SU-DHL-6 (cell line): Measurements from ENCODE around the gene RASA2.

Experiments
- H2AFZ ChIP-seq: fragments of 200-600 bp; sonication (generic); 2 replicates; pipeline ENCODE4 v1.6.1; 2014; ENCODE audit warnings: low read depth, mild to moderate bottlenecking, moderate library complexity, mixed read lengths, antibody characterized with exemption, low read length; ENCODE audit not compliant: severe bottlenecking
- H3F3A ChIP-seq: fragments of 200-600 bp; shearing (Covaris generic); 2 replicates; pipeline ENCODE4 v1.6.0; 2016; ENCODE audit warnings: antibody characterized with exemption, mild to moderate bottlenecking; ENCODE audit not compliant: insufficient read depth
- H3K27ac ChIP-seq: fragments of 200-600 bp; sonication (generic); 2 replicates; pipeline ENCODE4 v1.5.1; 2016; ENCODE audit warnings: low read depth, mild to moderate bottlenecking, low read length, moderate library complexity, mixed read lengths
- H3K27me3 ChIP-seq: fragments of 200-600 bp; sonication (generic), shearing (Covaris generic); 2 replicates; pipeline ENCODE4 v1.6.0; 2014; ENCODE audit warnings: mild to moderate bottlenecking, low read length
- H3K36me3 ChIP-seq: fragments of 200-600 bp; sonication (generic); 2 replicates; pipeline ENCODE4 v1.6.1; 2014; ENCODE audit warnings: mild to moderate bottlenecking, low read length, mixed read lengths
- H3K4me2 ChIP-seq: fragments of 300-600, 200-600 bp; shearing (Covaris generic), sonication (generic); 2 replicates; pipeline ENCODE4 v1.6.0; 2014; ENCODE audit warnings: low read length, low read depth, mild to moderate bottlenecking; ENCODE audit not compliant: poor library complexity, severe bottlenecking
- H3K4me3 ChIP-seq: fragments of 200-600 bp; sonication (generic); 2 replicates; pipeline ENCODE4 v1.5.1; 2014; ENCODE audit warnings: antibody characterized with exemption, low read length, mild to moderate bottlenecking, mixed read lengths; ENCODE audit not compliant: insufficient read depth, poor library complexity, severe bottlenecking
- H3K79me2 ChIP-seq: fragments of 200-600 bp; sonication (generic); 2 replicates; pipeline ENCODE4 v1.6.1; 2014; ENCODE audit warnings: mild to moderate bottlenecking, low read length, moderate library complexity; ENCODE audit not compliant: insufficient read depth
- H3K9ac ChIP-seq: fragments of 200-600 bp; sonication (generic); 2 replicates; pipeline ENCODE4 v1.7.0; 2014; ENCODE audit warnings: mild to moderate bottlenecking, low read length
- H3K9me2 ChIP-seq: fragments of 200-600 bp; sonication (generic); replicated peaks from 2 replicates; pipeline ENCODE4 v1.6.1; 2014; ENCODE audit warnings: low read length; ENCODE audit not compliant: insufficient read depth
- H3K9me3 ChIP-seq: fragments of 200-600 bp; sonication (generic); 2 replicates; pipeline ENCODE4 v1.6.1; 2014; ENCODE audit warnings: low read length, mixed read lengths; ENCODE audit not compliant: insufficient read depth
- H4K20me1 ChIP-seq: fragments of 200-600 bp; sonication (generic); 2 replicates; pipeline ENCODE4 v1.6.1; 2014; ENCODE audit warnings: low read depth, mild to moderate bottlenecking, antibody characterized with exemption, low read length, moderate library complexity, mixed read lengths
- CTCF ChIP-seq: fragments of 200-600 bp; sonication (generic); IDR thresholded peaks from one replicate; pipeline ENCODE4 v1.5.1; 2017; ENCODE audit warnings: antibody characterized with exemption, mild to moderate bottlenecking, low read length, moderate library complexity; ENCODE audit not compliant: insufficient read depth, poor library complexity, severe bottlenecking
- EZH2phosphoT487 ChIP-seq: fragments of 200-600 bp; sonication (generic), shearing (Covaris generic); conservative IDR thresholded peaks from 2 replicates; pipeline ENCODE4 v1.6.1; 2018; ENCODE audit warnings: mild to moderate bottlenecking, antibody characterized with exemption, low read length, moderate library complexity, mixed read lengths

The RASA2 gene

GRCh38 chr3:141594357-141594756, 107.5 kb downstream of the RASA2 start:
- H3K9me3 ChIP-seq, result no peaks in the 10 kb centered on the region
- H3K4me2 ChIP-seq, result no peak overlapping the region
- no peaks in the 10 kb centered on the region for H3F3A ChIP-seq
- no peaks in the 10 kb centered on the region for H4K20me1 ChIP-seq
- no peak for TF ChIP-seq EZH2phosphoT487
- no peak for TF ChIP-seq CTCF
- H3K4me3 ChIP-seq, result no peak overlapping the region
- no peak overlapping the region for H3K9ac ChIP-seq
- H2AFZ ChIP-seq, result no peak overlapping the region
- no peak overlapping the region for H3K27ac ChIP-seq
- H3K27me3 ChIP-seq, result no peaks in the 10 kb centered on the region
- no peaks in the 10 kb centered on the region for H3K79me2 ChIP-seq
- H3K9me2 ChIP-seq, result no peaks in the 10 kb centered on the region
- H3K36me3 ChIP-seq, result peaks cover 17% of the 10 kb centered on the region; the same call in 1 of the 2 replicates

GRCh38 chr3:141597931-141598330, 111.1 kb downstream of the RASA2 start:
- Histone ChIP-seq H3K4me3 (no peak overlapping the region), H4K20me1 (no peaks in the 10 kb centered on the region), H3K79me2 (no peaks in the 10 kb centered on the region), H2AFZ (no peak overlapping the region), H3F3A (no peaks in the 10 kb centered on the region), H3K27me3 (no peaks in the 10 kb centered on the region), H3K9me3 (no peaks in the 10 kb centered on the region), H3K9ac (no peak overlapping the region), H3K36me3 (peaks cover 17% of the 10 kb centered on the region; the same call in 1 of the 2 replicates), H3K9me2 (no peaks in the 10 kb centered on the region), H3K27ac (no peak overlapping the region), H3K4me2 (no peak overlapping the region)
- TF ChIP-seq CTCF (no peak), EZH2phosphoT487 (no peak)

- peaks cover 11% of the 10 kb centered on the region; the same call in 1 of the 2 replicates for H3K36me3 ChIP-seq
Measured at GRCh38 chr3:141600331-141600730, 113.5 kb downstream of the RASA2 start.

More at GRCh38 chr3:141600331-141600730, 113.5 kb downstream of the RASA2 start:
- Histone ChIP-seq H3K27ac (no peak overlapping the region), H3F3A (no peaks in the 10 kb centered on the region), H3K79me2 (no peaks in the 10 kb centered on the region), H3K9ac (no peak overlapping the region), H3K9me2 (no peaks in the 10 kb centered on the region), H3K9me3 (no peaks in the 10 kb centered on the region), H3K4me3 (no peak overlapping the region), H3K27me3 (no peaks in the 10 kb centered on the region), H2AFZ (no peak overlapping the region), H4K20me1 (no peaks in the 10 kb centered on the region), H3K4me2 (no peak overlapping the region)
- TF ChIP-seq CTCF, result no peak
- no peak for TF ChIP-seq EZH2phosphoT487
